ENCODE measurements around the gene CD58. TPM values are rescaled to one million over a fixed set of nuclear protein-coding genes. Genes with fewer than 3 reads are reported as not detected.
"Not testable (repeated sequence)": the region's sequence is repeated elsewhere in the genome, so short reads cannot be mapped to it uniquely, and the experiment has no call there.

CD58 gene
- total RNA-seq, 1 donor from 2014 or later, result 19.6 TPM

DNA sequence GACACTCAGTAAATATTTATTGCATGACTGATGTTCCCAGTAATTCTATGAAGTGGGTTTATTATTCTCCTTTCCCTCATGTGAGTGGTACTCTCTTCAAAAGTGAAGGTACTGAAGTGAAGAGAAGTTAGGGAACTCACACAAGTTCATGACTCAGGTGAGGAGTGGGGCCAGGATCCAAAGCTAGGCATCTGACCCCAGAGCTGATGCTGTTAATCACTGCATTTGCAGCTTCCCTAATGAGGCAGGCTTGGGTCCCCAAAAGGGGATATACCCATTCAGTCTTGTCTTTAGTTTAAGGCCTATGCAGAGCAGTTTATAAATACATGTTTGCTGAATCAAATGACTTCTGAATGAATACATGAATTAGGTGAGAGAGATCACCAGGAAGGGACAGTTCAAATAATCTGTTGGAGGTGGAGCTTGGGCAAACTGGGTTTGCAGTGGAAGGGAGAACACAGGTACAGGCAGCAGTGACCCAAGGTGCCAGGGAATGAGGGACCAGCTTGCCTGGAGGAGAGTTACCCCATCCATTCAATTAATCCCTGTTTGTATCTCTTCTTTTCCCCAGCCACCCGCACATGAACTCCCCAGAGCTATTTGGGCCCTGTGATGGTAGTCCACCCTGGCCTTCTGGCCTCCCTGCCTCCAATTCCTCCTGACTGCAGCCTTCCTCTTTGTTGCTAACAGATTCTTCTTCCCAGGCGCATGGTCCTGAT, 2.0 kb downstream of the CD58 start:
- Mint-ChIP-seq H3K4me3 (ENCODE audit: unreplicated experiment) (no peak overlapping the region), H3K27ac (ENCODE audit: unreplicated experiment) (no peak overlapping the region), H3K4me1 (ENCODE audit: low read depth) (peaks cover 36% of the 10 kb centered on the region), H3K9me3 (ENCODE audit: low read depth) (peaks cover 5% of the 10 kb centered on the region), H3K36me3 (ENCODE audit: low read depth) (peaks cover 7% of the 10 kb centered on the region), H3K27me3 (ENCODE audit: low read depth) (no peaks in the 10 kb centered on the region)
- no peak for DNase-seq (ENCODE audit: low spot score)
- TF ChIP-seq, protein P1, sequence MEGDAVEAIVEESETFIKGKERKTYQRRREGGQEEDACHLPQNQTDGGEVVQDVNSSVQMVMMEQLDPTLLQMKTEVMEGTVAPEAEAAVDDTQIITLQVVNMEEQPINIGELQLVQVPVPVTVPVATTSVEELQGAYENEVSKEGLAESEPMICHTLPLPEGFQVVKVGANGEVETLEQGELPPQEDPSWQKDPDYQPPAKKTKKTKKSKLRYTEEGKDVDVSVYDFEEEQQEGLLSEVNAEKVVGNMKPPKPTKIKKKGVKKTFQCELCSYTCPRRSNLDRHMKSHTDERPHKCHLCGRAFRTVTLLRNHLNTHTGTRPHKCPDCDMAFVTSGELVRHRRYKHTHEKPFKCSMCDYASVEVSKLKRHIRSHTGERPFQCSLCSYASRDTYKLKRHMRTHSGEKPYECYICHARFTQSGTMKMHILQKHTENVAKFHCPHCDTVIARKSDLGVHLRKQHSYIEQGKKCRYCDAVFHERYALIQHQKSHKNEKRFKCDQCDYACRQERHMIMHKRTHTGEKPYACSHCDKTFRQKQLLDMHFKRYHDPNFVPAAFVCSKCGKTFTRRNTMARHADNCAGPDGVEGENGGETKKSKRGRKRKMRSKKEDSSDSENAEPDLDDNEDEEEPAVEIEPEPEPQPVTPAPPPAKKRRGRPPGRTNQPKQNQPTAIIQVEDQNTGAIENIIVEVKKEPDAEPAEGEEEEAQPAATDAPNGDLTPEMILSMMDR (IDR thresholded peaks at IDR 0.05), result no peak

DNA sequence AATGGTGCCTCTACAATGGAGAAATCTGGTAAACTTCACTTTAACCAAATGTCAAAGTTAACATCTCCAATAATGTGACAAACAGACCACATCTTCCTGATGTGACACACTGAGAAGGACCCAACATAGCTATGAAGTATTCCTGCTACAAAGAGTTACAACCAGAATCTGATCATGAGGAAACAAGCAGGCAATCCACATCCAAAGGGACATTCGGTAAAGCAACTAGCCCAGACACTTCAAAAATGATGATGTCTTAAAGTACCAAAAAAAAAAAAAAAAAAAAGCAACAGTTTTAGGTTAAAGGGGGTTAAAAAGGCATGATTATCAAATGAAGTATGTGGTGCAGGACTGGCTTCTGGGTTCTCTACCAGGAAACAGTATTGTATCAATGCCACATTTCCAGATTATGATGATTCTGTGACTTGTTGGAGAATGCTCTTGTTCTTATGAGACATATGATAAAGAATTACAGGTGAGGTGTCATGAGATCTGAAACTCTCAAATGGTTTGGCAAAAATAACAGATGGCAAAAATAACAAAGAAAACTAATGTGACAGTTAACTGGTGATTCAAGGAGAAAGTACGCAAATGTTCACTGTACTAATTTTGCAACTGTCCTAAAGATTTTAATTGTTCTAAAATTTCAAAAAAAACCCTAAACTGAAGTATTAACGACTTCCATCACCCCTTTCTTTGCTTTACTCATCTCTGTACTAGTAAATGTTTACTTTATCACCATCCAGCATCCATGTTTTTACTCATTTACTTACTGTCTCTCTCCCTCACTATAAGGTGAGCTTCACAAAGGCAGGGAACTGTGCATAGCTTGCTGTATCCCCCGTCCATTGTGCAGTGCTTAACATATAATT, 2.8 kb downstream of the CD58 start:
- DNase-seq (ENCODE audit: low spot score), result no peak
- H3K9me3 Mint-ChIP-seq (ENCODE audit: low read depth), result peaks cover 7% of the 10 kb centered on the region
- peaks cover 36% of the 10 kb centered on the region for H3K4me1 Mint-ChIP-seq (ENCODE audit: low read depth)
- H3K27me3 Mint-ChIP-seq (ENCODE audit: low read depth), result no peaks in the 10 kb centered on the region
- H3K4me3 Mint-ChIP-seq (ENCODE audit: unreplicated experiment), result no peak overlapping the region
- TF ChIP-seq, protein P1 (IDR thresholded peaks at IDR 0.05), result no peak
- H3K36me3 Mint-ChIP-seq (ENCODE audit: low read depth), result peaks cover 7% of the 10 kb centered on the region
- no peak overlapping the region for H3K27ac Mint-ChIP-seq (ENCODE audit: unreplicated experiment)

DNA sequence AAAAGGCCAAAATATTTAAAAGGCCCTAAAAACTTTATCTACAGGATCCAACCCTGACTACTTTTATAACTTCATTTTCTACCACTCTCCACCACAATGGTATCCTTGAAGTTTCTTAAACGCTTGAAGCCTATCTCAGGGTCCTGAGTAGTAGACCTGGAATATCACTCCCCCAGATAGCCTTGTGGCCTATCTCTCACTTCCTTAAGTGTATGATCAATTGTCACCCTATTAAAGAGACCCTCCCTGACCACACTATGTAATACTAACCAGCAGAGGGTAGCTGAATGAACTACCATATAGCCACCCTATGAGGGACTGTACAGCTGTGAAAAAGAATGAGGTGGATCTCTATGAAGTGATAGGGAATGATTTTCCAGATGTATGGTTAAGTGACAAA, 5.6 kb downstream of the CD58 start:
- H3K27me3 Mint-ChIP-seq (ENCODE audit: low read depth), result no peaks in the 10 kb centered on the region
- no peak overlapping the region for H3K27ac Mint-ChIP-seq (ENCODE audit: unreplicated experiment)
- peaks cover 27% of the 10 kb centered on the region for H3K4me1 Mint-ChIP-seq (ENCODE audit: low read depth)
- H3K4me3 Mint-ChIP-seq (ENCODE audit: unreplicated experiment), result no peak overlapping the region
- DNase-seq (ENCODE audit: low spot score), result no peak
- H3K36me3 Mint-ChIP-seq (ENCODE audit: low read depth), result peaks cover 10% of the 10 kb centered on the region
- H3K9me3 Mint-ChIP-seq (ENCODE audit: low read depth), result peaks cover 10% of the 10 kb centered on the region
- TF ChIP-seq, protein P1 (IDR thresholded peaks at IDR 0.05), result no peak

DNA sequence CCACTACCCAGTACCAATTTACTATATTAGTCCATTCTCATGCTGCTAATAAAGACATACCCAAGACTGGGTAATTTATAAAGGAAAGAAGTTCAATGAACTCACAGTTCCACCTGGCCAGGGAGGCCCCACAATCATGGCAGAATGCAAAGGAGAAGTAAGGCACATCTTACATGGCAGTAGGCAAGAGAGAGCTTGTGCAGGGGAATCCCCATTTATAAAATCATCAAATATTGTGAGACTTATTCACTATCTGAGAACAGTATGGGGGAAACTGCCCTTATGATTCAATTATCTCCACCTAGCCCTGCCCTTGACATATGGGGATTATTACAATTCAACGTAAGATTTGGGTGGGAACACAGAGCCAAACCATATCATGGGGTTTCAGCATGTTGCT, 6.4 kb downstream of the CD58 start:
- Mint-ChIP-seq H3K27me3 (ENCODE audit: low read depth) (no peaks in the 10 kb centered on the region), H3K9me3 (ENCODE audit: low read depth) (peaks cover 10% of the 10 kb centered on the region), H3K36me3 (ENCODE audit: low read depth) (peaks cover 10% of the 10 kb centered on the region), H3K4me3 (ENCODE audit: unreplicated experiment) (no peak overlapping the region), H3K27ac (ENCODE audit: unreplicated experiment) (no peak overlapping the region), H3K4me1 (ENCODE audit: low read depth) (peaks cover 19% of the 10 kb centered on the region)
- no peak for DNase-seq (ENCODE audit: low spot score)
- TF ChIP-seq, protein P1 (IDR thresholded peaks at IDR 0.05), result no peak

DNA sequence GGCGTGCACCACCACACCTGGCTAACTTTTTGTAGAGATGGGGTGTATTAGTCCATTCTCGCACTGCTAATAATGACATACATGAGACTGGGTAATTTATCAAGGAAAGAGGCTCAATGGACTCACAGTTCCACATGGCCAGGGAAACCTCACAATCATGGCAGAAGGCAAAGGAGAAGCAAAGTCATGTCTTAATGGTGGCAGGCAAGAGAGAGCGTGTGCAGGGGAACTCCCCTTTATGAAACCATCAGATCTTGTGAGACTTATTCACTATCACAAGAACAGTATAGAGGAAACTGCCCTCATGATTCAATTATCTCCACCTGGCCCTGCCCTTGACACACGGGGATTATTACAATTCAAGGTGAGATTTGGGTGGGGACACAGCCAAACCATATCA, 8.4 kb downstream of the CD58 start:
- not testable (repeated sequence) for H3K27me3 Mint-ChIP-seq (ENCODE audit: low read depth); H3K27ac Mint-ChIP-seq (ENCODE audit: unreplicated experiment); DNase-seq (ENCODE audit: low spot score); H3K36me3 Mint-ChIP-seq (ENCODE audit: low read depth); H3K4me3 Mint-ChIP-seq (ENCODE audit: unreplicated experiment); H3K4me1 Mint-ChIP-seq (ENCODE audit: low read depth); H3K9me3 Mint-ChIP-seq (ENCODE audit: low read depth)

All from chondrocyte (in vitro differentiated cells).